GM12878 (cell line): ENCODE results near the gene MSH5. TPM values are rescaled to one million over a fixed set of nuclear protein-coding genes. Genes with fewer than 3 reads are reported as not detected.

Experiments
- E2F4 ChIP-seq: IDR thresholded peaks from 2 replicates; pipeline ENCODE4 v1.6.1; 2012; ENCODE audit warnings: low read depth, low read length, improper control_type of control experiment
- HCFC1 ChIP-seq: fragments of 150-350 bp; IDR thresholded peaks from 2 replicates; pipeline ENCODE4 v1.6.1; 2014; ENCODE audit warnings: low read length
- HDAC6 ChIP-seq: fragments of 200-600 bp; sonication (generic); IDR thresholded peaks from one replicate; pipeline ENCODE4 v1.8.0; 2017; ENCODE audit warnings: antibody characterized with exemption; ENCODE audit not compliant: unreplicated experiment
- KDM1A ChIP-seq: fragments of 200-600 bp; sonication (generic); IDR thresholded peaks from 2 replicates; pipeline ENCODE4 v1.6.1; 2016; ENCODE audit warnings: borderline replicate concordance
- LARP7 ChIP-seq: fragments of 450-650 bp; IDR thresholded peaks from 2 replicates; pipeline ENCODE4 v1.6.1; 2017; ENCODE audit warnings: mild to moderate bottlenecking
- MTA2 ChIP-seq: fragments of 450-650 bp; IDR thresholded peaks from 2 replicates; pipeline ENCODE4 v1.6.1; 2016; ENCODE audit warnings: low read depth, mild to moderate bottlenecking, moderate library complexity
- NFXL1 ChIP-seq: fragments of 450-650 bp; IDR thresholded peaks from 2 replicates; pipeline ENCODE4 v1.6.1; 2017; ENCODE audit warnings: antibody characterized with exemption, mild to moderate bottlenecking, borderline replicate concordance
- PAX5 ChIP-seq: IDR thresholded peaks from 2 replicates; pipeline ENCODE4 v1.6.1; 2011; ENCODE audit warnings: low read depth, low read length, borderline replicate concordance
- PBX3 ChIP-seq: IDR thresholded peaks from 2 replicates; pipeline ENCODE4 v1.6.1; 2011; ENCODE audit warnings: mild to moderate bottlenecking, low read depth, low read length, moderate library complexity; ENCODE audit not compliant: insufficient replicate concordance
- RELB ChIP-seq: fragments of 450-650 bp; IDR thresholded peaks from 2 replicates; pipeline ENCODE4 v1.6.1; 2017; ENCODE audit warnings: low read depth, mild to moderate bottlenecking, moderate library complexity
- SREBF2 ChIP-seq: IDR thresholded peaks from 2 replicates; pipeline ENCODE4 v1.6.1; 2012; ENCODE audit warnings: mild to moderate bottlenecking, low read length
- STAT1 ChIP-seq: fragments of 450-650 bp; conservative IDR thresholded peaks from 2 replicates; pipeline ENCODE4 v1.6.1; 2014; ENCODE audit warnings: antibody characterized with exemption, mild to moderate bottlenecking
- STAT3 ChIP-seq: IDR thresholded peaks from 2 replicates; pipeline ENCODE4 v1.6.1; 2011; ENCODE audit warnings: low read depth, low read length, improper control_type of control experiment
- SUZ12 ChIP-seq: fragments of 200-600 bp; sonication (generic); IDR thresholded peaks from one replicate; pipeline ENCODE4 v1.6.1; 2018; ENCODE audit warnings: antibody characterized with exemption, mild to moderate bottlenecking; ENCODE audit not compliant: unreplicated experiment
- TCF3 ChIP-seq: IDR thresholded peaks from 2 replicates; pipeline ENCODE4 v1.6.1; 2012; ENCODE audit warnings: low read depth, mild to moderate bottlenecking, low read length, borderline replicate concordance; ENCODE audit not compliant: insufficient read depth
- USF1 ChIP-seq: IDR thresholded peaks from 2 replicates; pipeline ENCODE4 v1.6.1; 2011; ENCODE audit warnings: borderline replicate concordance, low read depth, mild to moderate bottlenecking, moderate library complexity, mixed read lengths, low read length; ENCODE audit not compliant: insufficient read depth; ENCODE audit errors: extremely low read length
- ZBTB40 ChIP-seq: fragments of 450-650 bp; IDR thresholded peaks from 2 replicates; pipeline ENCODE4 v1.6.1; 2016; ENCODE audit warnings: mild to moderate bottlenecking, moderate library complexity, borderline replicate concordance
- polyA plus RNA-seq, 11 experiments: library from polyadenylated mRNA; depleted of rRNA in 4 of 11; unstranded in 6 of 11; stranded (reverse) in 5 of 11; fragments of >200 nt; fragmentation: Nextera tagmentation in 4 of 11; fragmentation: Illumina TruSeq in 1 of 11; extraction: Ambion mirVana in 4 of 11; extraction: Trizol in 1 of 11; gene quantifications; 1 replicate in 1 of 11; 2 replicates in 10 of 11; pipeline versions ENCODE4 v1.2.1 to v1.2.3, GENCODE V29; 2011 to 2016; ENCODE audit warnings: inconsistent platforms in 2 of 11, missing spikeins in 2 of 11, low read depth in 1 of 11
- total RNA-seq, 4 experiments: library from RNA; depleted of rRNA in 3 of 4; stranded (reverse); fragments of >200 nt in 3 of 4; fragmentation: Illumina TruSeq in 1 of 4; extraction: Trizol in 1 of 4; gene quantifications; 2 replicates each; pipeline versions ENCODE4 v1.2.1 to v1.2.3, GENCODE V29; 2013 to 2021
- TF ChIP-seq, protein P1 (sequence below): fragments of 450-650 bp; IDR thresholded peaks from 2 replicates; pipeline ENCODE4 v1.6.1; 2017; ENCODE audit warnings: mild to moderate bottlenecking

Gene MSH5
- total and polyA plus RNA-seq, 10 of the 15 experiments (the other 5 are each of a cell fraction or from before 2014, with no cell fraction given): 9.1 to 52.7 (median 30.0) TPM

GRCh38 chr6:31739639-31740396 lies at the start of gene MSH5 (continued):
- TF ChIP-seq PBX3 (peak; percentile 85), STAT1 (no peak), KDM1A (no peak), HCFC1 (peak; percentile 10; the same call in 1 of the 2 replicates), ZBTB40 (peak; percentile 38; the same call in 1 of the 2 replicates), NFXL1 (no peak), USF1 (no peak), TCF3 (no peak), STAT3 (no peak), PAX5 (no peak), LARP7 (peak; percentile 74), RELB (peak; percentile 43; the same call in 1 of the 2 replicates), SUZ12 (no peak), MTA2 (no peak), E2F4 (peak; percentile 100), HDAC6 (no peak), SREBF2 (no peak)
- TF ChIP-seq, protein P1, sequence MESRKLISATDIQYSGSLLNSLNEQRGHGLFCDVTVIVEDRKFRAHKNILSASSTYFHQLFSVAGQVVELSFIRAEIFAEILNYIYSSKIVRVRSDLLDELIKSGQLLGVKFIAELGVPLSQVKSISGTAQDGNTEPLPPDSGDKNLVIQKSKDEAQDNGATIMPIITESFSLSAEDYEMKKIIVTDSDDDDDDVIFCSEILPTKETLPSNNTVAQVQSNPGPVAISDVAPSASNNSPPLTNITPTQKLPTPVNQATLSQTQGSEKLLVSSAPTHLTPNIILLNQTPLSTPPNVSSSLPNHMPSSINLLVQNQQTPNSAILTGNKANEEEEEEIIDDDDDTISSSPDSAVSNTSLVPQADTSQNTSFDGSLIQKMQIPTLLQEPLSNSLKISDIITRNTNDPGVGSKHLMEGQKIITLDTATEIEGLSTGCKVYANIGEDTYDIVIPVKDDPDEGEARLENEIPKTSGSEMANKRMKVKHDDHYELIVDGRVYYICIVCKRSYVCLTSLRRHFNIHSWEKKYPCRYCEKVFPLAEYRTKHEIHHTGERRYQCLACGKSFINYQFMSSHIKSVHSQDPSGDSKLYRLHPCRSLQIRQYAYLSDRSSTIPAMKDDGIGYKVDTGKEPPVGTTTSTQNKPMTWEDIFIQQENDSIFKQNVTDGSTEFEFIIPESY: no peak
